HG03060 (cell line): Measurements from ENCODE around the gene STXBP6.
"Not testable (repeated sequence)": the region's sequence is repeated elsewhere in the genome, so short reads cannot be mapped to it uniquely, and the experiment has no call there.

Source experiments
- ATAC-seq: cut with Tn5 transposase; IDR thresholded peaks from one replicate; pipeline ENCODE4 v1.9.1; 2021; ENCODE audit warnings: low read depth, moderate number of reproducible peaks; ENCODE audit not compliant: unreplicated experiment

STXBP6 gene

GRCh38 chr14:24813819-24814259 lies 236.1 kb downstream of the STXBP6 start:
- no peak for ATAC-seq

GRCh38 chr14:24813089-24813815 lies 236.7 kb downstream of the STXBP6 start:
- ATAC-seq = no peak

GRCh38 chr14:24809135-24809534 lies 240.8 kb downstream of the STXBP6 start:
- no peak for ATAC-seq

- ATAC-seq = no peak
Measured at GRCh38 chr14:24808412-24808811, 241.5 kb downstream of the STXBP6 start.

- no peak for ATAC-seq
Measured at GRCh38 chr14:24806061-24806678, 243.8 kb downstream of the STXBP6 start.

- no peak for ATAC-seq
Measured at GRCh38 chr14:24804552-24805212, 245.3 kb downstream of the STXBP6 start.

- ATAC-seq = no peak
Measured at GRCh38 chr14:24803933-24804494, 245.9 kb downstream of the STXBP6 start.

- ATAC-seq = not testable (repeated sequence)
Measured at GRCh38 chr14:24803426-24803825, 246.5 kb downstream of the STXBP6 start.

GRCh38 chr14:24802236-24802635 lies 247.7 kb downstream of the STXBP6 start:
- ATAC-seq = no peak

GRCh38 chr14:24801024-24801423 lies 248.9 kb downstream of the STXBP6 start:
- ATAC-seq = no peak

- ATAC-seq = no peak
Measured at GRCh38 chr14:24798911-24799462, 251.0 kb downstream of the STXBP6 start.

- ATAC-seq = no peak
Measured at GRCh38 chr14:24795406-24795805, 254.5 kb downstream of the STXBP6 start.

GRCh38 chr14:24794644-24795305 lies 255.2 kb downstream of the STXBP6 start:
- no peak for ATAC-seq

GRCh38 chr14:24790196-24790595 lies 259.8 kb downstream of the STXBP6 start:
- no peak for ATAC-seq

GRCh38 chr14:24789378-24789884 lies 260.5 kb downstream of the STXBP6 start:
- ATAC-seq = no peak

- no peak for ATAC-seq
Measured at GRCh38 chr14:24785698-24786097, 264.2 kb downstream of the STXBP6 start.

- no peak for ATAC-seq
Measured at GRCh38 chr14:24784981-24785380, 265.0 kb downstream of the STXBP6 start.

- no peak for ATAC-seq
Measured at GRCh38 chr14:24783791-24784190, 266.2 kb downstream of the STXBP6 start.

GRCh38 chr14:24780281-24780680 lies 269.7 kb downstream of the STXBP6 start:
- ATAC-seq = no peak

- no peak for ATAC-seq
Measured at GRCh38 chr14:24777678-24778077, 272.3 kb downstream of the STXBP6 start.
